ENCODE results near the gene SH3RF3. TPM values are rescaled to one million over a fixed set of nuclear protein-coding genes. Genes with fewer than 3 reads are reported as not detected.

The SH3RF3 gene
- total RNA-seq, 1 experiment from 2014 or later: 1.0 TPM

DNA sequence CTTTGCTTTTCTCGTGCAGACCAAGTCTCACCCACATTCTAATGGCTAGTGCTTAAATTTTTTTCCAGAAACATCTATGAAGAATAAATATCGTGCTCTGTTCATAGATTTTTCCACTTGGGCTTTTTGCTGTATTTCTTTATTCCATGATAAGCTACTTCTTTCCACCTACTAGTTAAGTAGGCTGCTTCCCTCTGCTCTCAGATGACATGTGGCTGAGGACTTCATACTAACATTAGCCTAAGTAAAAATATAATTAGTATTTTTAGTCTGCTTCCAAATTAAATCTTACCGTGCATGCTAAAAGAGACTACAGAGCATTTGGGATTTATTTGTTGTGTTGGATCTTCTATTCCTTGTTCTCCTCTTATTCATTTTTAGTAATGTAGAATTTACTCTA, 102.4 kb downstream of the SH3RF3 start:
- no peak overlapping the region for H3K4me3 Mint-ChIP-seq
- ChIA-PET POLR2A (no interaction called here), CTCF (no interaction called here)
- TF ChIP-seq NFATC4 (CRISPR knock-in tag; IDR thresholded peaks at IDR 0.05) (no peak), ATF3 (CRISPR knock-in tag; conservative IDR thresholded peaks at IDR 0.05) (no peak), TEAD1 (CRISPR knock-in tag; IDR thresholded peaks at IDR 0.05) (no peak)
- TF ChIP-seq, protein P1, sequence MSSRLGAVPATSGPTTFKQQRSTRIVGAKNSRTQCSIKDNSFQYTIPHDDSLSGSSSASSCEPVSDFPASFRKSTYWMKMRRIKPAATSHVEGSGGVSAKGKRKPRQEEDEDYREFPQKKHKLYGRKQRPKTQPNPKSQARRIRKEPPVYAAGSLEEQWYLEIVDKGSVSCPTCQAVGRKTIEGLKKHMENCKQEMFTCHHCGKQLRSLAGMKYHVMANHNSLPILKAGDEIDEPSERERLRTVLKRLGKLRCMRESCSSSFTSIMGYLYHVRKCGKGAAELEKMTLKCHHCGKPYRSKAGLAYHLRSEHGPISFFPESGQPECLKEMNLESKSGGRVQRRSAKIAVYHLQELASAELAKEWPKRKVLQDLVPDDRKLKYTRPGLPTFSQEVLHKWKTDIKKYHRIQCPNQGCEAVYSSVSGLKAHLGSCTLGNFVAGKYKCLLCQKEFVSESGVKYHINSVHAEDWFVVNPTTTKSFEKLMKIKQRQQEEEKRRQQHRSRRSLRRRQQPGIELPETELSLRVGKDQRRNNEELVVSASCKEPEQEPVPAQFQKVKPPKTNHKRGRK (CRISPR knock-in tag; IDR thresholded peaks at IDR 0.05; ENCODE audit: borderline replicate concordance): no peak
- peaks cover 12% of the 10 kb centered on the region for H3K9me3 Mint-ChIP-seq
- no peak overlapping the region for H3K27ac Mint-ChIP-seq
- H3K36me3 Mint-ChIP-seq: peaks cover 2% of the 10 kb centered on the region; the same call in 1 of the 2 replicates
- DNase-seq (ENCODE audit: low spot score) (no peak), ATAC-seq (no peak)
- H3K27me3 Mint-ChIP-seq (ENCODE audit: low read depth): no peaks in the 10 kb centered on the region
- H3K4me1 Mint-ChIP-seq: peaks cover 15% of the 10 kb centered on the region

DNA sequence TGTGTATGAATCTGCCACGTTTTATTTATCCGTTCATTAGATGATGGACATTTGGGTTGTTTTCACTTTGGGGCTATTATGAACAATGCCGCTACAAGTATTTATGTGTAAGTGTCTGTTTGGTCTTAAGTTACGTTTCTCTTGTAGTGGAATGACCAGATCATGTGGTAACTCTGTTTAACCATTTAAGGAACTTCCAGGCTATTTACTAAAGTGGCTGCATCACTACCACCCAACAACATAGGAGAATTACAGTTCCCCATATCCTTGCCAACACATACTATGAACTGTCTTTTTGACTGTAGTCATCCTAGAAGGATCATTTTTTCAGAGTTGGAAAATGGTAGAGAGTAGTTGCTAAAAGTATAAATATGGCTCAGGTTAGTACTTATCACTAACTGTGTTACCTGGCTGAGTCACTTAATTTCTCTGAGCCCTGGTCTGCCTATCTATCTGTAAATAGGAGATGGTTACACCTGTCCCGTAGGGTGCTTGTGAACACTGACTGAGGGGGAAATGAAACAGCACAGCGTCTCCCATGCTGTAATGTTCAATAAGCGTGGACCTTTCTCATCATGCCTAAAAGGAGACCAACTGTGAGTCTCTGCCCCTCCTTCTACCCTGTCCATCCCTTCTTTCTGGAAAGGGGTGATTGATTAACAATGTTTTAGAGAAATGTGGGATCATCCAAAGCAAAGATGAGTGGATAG, 103.1 kb downstream of the SH3RF3 start:
- CTCF ChIA-PET: no interaction called here

More for the DNA sequence above, 103.1 kb downstream of the SH3RF3 start:
- POLR2A ChIA-PET: no interaction called here
- no peak overlapping the region for H3K4me3 Mint-ChIP-seq
- no peaks in the 10 kb centered on the region for H3K27me3 Mint-ChIP-seq (ENCODE audit: low read depth)
- peaks cover 2% of the 10 kb centered on the region; the same call in 1 of the 2 replicates for H3K36me3 Mint-ChIP-seq
- peaks cover 12% of the 10 kb centered on the region for H3K9me3 Mint-ChIP-seq
- H3K4me1 Mint-ChIP-seq: peaks cover 16% of the 10 kb centered on the region
- no peak for TF ChIP-seq IRF1 (CRISPR knock-in tag; IDR thresholded peaks at IDR 0.05)
- TF ChIP-seq ZNF263 (CRISPR knock-in tag; IDR thresholded peaks at IDR 0.05; ENCODE audit: low read depth): no peak
- TF ChIP-seq KAT7 (CRISPR knock-in tag; IDR thresholded peaks at IDR 0.05; ENCODE audit: borderline replicate concordance): no peak
- TF ChIP-seq, protein P2, sequence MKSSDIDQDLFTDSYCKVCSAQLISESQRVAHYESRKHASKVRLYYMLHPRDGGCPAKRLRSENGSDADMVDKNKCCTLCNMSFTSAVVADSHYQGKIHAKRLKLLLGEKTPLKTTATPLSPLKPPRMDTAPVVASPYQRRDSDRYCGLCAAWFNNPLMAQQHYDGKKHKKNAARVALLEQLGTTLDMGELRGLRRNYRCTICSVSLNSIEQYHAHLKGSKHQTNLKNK (CRISPR knock-in tag; IDR thresholded peaks at IDR 0.05): no peak
- TF ChIP-seq USF1 (CRISPR knock-in tag; IDR thresholded peaks at IDR 0.05): no peak
- TF ChIP-seq CREM (CRISPR knock-in tag; IDR thresholded peaks at IDR 0.05): no peak
- TF ChIP-seq CDX4 (CRISPR knock-in tag; IDR thresholded peaks at IDR 0.05; ENCODE audit: borderline replicate concordance): no peak
- TF ChIP-seq, protein P3, sequence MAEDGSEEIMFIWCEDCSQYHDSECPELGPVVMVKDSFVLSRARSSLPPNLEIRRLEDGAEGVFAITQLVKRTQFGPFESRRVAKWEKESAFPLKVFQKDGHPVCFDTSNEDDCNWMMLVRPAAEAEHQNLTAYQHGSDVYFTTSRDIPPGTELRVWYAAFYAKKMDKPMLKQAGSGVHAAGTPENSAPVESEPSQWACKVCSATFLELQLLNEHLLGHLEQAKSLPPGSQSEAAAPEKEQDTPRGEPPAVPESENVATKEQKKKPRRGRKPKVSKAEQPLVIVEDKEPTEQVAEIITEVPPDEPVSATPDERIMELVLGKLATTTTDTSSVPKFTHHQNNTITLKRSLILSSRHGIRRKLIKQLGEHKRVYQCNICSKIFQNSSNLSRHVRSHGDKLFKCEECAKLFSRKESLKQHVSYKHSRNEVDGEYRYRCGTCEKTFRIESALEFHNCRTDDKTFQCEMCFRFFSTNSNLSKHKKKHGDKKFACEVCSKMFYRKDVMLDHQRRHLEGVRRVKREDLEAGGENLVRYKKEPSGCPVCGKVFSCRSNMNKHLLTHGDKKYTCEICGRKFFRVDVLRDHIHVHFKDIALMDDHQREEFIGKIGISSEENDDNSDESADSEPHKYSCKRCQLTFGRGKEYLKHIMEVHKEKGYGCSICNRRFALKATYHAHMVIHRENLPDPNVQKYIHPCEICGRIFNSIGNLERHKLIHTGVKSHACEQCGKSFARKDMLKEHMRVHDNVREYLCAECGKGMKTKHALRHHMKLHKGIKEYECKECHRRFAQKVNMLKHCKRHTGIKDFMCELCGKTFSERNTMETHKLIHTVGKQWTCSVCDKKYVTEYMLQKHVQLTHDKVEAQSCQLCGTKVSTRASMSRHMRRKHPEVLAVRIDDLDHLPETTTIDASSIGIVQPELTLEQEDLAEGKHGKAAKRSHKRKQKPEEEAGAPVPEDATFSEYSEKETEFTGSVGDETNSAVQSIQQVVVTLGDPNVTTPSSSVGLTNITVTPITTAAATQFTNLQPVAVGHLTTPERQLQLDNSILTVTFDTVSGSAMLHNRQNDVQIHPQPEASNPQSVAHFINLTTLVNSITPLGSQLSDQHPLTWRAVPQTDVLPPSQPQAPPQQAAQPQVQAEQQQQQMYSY (CRISPR knock-in tag; IDR thresholded peaks at IDR 0.05): no peak
- no peak for TF ChIP-seq MYBL2 (CRISPR knock-in tag; IDR thresholded peaks at IDR 0.05)
- no peak for TF ChIP-seq ZSCAN18 (CRISPR knock-in tag; IDR thresholded peaks at IDR 0.05)
- ATAC-seq (no peak), DNase-seq (ENCODE audit: low spot score) (no peak)
- H3K27ac Mint-ChIP-seq: no peak overlapping the region

All from WTC11 (cell line).